GM21576 (cell line): ENCODE results near the gene SMCO2.

Experiments
- ATAC-seq: cut with Tn5 transposase; IDR thresholded peaks from one replicate; pipeline ENCODE4 v1.9.1; 2021; ENCODE audit warnings: mild to moderate bottlenecking, moderate library complexity; ENCODE audit not compliant: unreplicated experiment

The SMCO2 gene

GRCh38 chr12:27446436-27446835 is at the start of gene SMCO2:
Gene SMCO2, plus strand, starts transcription at chr12:27446736. Its CDS starts 23,896 bp downstream, at chr12:27470632.
- ATAC-seq: no peak

- ATAC-seq: no peak
Measured at GRCh38 chr12:27398466-27398865, 48.1 kb upstream of the SMCO2 start.

GRCh38 chr12:27399074-27399473 is 47.5 kb upstream of the SMCO2 start:
- ATAC-seq: no peak

GRCh38 chr12:27400856-27401354 is 45.6 kb upstream of the SMCO2 start:
- no peak for ATAC-seq

GRCh38 chr12:27412047-27412446 is 34.5 kb upstream of the SMCO2 start:
- ATAC-seq: no peak

DNA sequence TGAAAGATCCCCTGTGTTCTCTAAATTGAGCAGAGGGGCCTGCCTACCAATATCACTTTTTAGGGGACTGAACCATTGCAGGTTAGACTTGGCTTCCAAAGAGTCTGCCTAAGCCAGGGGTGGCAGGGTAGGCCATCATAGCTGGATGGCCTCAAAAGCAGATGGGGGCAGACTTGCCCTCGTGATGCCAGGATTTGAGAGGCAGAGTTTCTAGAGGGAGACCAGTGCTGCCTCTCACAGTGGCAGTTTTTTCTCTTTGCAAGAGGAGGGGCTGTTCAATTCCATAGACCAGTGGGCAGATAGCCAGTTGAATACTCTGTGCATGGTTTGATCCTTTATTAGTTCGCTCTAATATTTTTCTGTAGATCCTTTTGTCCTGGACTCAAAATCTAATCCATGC is 23.8 kb upstream of the SMCO2 start:
- no peak for ATAC-seq

- no peak for ATAC-seq
Measured at GRCh38 chr12:27424631-27425230, 21.8 kb upstream of the SMCO2 start.

- ATAC-seq: no peak
Measured at GRCh38 chr12:27425306-27425705, 21.2 kb upstream of the SMCO2 start.

DNA sequence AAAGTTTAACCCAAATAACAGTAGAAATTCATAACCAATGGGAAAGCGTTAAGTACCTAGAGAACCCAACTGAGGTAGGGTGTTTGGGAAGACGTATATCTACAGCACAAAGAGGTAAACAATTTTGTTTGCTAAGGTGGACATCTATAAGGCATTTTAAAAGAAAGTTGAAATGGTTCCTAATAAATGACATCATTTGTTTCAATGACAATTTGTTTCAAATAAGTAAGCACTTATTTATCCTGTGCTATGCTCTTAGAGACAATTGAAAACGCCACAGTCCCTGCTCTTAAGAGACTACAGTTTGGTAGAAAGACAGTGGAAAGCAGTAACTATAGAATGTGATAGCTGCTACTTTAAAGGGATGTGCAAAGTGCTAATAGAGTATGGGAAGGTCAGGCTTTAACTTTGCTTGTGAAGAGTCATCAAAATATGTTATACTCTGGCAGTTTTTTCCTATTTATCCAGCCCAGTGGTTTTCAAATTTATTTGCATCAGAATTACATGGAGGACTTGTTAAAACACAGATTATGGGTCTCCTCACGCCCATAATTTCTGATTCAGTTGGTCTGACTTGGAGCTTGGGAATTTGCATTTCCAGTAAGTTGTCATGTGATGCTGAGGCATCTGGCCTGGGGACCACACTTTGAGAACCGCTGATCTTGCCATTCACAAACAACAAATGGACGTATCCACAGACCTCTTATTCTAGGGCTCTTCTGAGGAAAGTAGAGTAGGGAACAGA is 19.6 kb upstream of the SMCO2 start:
- ATAC-seq: no peak

- ATAC-seq: no peak
Measured at GRCh38 chr12:27427824-27428223, 18.7 kb upstream of the SMCO2 start.

DNA sequence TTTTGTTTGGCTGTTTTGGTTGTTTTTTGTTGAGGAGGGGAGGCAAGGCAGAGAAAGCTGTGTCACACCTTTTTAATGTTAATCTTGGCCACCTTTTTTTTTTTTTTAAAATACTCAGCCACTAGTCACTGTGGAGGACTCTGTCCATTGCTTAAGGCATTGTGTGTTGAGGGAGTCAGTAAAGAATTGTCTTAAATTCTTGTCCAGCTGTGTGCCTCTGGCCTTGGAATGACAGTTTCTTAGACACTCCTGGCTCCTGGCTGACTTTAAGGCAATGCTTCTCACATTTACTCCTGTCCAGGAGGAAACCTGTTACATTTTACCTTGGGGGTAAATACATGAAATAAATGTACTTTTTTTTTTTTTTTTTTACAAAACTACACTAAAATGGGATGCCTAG is 18.1 kb upstream of the SMCO2 start:
- no peak for ATAC-seq

GRCh38 chr12:27429606-27430005 is 16.9 kb upstream of the SMCO2 start:
- ATAC-seq: no peak

DNA sequence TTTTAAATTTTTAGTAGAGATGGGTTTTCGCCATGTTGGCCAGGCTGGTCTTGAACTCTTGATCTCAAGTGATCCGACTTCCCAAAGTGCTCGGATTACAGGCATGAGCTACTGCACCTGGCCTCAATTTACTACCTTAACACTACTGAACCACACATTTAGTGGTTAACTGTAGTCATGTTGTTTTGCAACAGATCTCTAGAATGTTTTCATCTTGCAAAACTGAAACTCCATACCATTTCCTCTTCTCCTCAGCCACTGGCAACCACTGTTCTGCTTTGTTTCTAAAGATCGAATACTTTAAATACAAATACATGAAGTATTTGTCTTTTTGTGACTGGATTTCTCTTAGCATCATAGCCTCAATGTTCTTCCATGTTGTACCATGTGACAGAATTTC is 15.4 kb upstream of the SMCO2 start:
- no peak for ATAC-seq

DNA sequence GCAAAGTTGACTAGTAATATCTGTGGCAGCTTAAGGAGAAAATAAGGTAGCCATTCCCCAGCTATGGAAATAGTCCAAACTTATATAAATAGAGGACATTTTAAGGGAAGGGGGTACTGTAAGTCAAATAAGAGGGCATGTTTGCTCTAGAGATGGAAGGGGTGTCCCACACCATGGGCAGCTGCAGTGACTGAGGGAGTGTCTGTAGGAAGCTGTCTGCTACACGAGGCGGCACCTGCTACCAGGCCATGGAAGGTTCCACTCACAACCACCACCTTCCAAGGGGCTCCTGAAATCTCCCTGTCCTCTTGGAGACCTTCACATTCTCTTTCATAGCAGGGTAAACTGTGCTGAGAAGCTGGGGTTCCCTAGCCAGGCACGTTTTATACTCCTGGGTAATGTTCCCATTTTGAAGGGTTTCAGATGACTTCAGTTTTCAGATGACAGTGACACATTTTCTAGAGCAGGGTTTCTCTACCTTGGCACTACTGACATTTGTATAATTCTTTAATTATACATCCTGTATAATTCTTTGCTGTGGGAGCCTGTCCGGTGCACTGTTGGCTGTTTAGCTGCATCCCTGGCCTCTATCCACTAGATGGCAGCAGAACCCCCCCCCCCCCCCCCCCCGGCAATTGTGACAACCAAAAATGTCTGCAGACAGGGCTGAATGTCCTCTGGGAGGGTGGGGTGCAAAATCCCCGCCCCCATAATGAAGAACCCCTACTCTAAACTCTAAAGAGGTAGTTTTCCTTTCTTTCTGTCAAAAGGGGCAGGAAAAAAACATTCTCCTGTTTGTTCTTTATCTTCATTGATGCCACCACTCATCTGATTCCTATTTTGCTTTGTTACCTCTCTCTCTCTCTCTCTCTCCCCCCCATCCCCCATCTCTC is 11.6 kb upstream of the SMCO2 start:
- ATAC-seq: no peak

GRCh38 chr12:27436029-27436428 is 10.5 kb upstream of the SMCO2 start:
- no peak for ATAC-seq

GRCh38 chr12:27436768-27437167 is 9.8 kb upstream of the SMCO2 start:
- no peak for ATAC-seq

DNA sequence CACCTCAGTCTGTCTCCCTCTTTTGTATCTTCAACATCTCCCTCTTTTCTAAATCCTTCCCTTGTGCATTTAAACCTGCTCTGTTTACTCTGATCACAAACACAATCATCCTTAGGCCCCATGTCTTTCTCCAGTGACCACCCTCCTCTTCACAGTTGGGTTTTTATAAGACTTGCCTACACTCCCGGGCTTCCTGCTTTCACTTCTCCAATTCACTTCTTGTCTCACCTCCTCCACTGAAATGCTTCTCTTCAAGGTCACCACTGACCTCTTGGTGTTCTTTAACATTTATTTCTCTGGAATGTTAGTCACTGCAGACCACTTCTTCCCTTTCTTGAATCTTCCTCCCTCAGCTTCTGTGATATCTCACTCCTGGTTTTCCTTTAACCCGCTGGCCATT is 8.7 kb upstream of the SMCO2 start:
- no peak for ATAC-seq

DNA sequence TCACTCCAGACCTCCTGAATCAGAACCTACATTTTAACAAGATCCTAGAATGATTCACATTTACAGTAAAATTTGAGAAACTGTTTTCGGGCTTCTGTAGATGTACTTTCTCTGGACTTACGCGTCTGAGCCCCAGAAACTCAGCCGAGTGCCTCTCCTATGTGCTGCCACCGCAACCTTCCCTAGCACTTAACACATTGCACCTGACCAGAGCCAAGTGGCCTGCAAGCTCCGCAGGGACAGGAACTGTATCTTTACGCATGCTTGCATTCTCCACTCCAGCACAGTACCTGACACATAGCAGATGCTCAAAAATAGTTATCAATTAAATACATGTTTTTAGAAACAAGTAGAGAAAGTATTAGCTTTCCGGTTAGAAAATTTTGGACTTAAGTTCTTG is 1.2 kb downstream of the SMCO2 start:
- no peak for ATAC-seq

DNA sequence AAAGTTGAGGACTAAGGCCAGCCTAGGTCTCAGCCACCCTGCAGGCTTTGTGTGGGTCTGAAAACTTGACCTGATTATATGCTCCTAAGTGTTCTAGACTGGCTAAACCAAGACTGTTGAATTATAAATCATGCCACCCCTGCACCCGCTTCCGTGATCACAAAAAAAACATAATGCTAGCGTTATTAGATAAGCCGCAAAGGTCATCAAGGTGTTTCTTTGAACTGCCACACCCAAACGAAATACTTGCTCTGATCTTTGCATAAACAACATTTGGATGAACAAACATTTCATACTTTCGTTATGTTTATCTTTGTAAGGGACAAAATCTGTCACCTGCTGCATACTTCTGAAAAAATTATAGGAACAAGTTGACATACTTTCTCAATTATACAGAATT is 2.5 kb downstream of the SMCO2 start:
- no peak for ATAC-seq

DNA sequence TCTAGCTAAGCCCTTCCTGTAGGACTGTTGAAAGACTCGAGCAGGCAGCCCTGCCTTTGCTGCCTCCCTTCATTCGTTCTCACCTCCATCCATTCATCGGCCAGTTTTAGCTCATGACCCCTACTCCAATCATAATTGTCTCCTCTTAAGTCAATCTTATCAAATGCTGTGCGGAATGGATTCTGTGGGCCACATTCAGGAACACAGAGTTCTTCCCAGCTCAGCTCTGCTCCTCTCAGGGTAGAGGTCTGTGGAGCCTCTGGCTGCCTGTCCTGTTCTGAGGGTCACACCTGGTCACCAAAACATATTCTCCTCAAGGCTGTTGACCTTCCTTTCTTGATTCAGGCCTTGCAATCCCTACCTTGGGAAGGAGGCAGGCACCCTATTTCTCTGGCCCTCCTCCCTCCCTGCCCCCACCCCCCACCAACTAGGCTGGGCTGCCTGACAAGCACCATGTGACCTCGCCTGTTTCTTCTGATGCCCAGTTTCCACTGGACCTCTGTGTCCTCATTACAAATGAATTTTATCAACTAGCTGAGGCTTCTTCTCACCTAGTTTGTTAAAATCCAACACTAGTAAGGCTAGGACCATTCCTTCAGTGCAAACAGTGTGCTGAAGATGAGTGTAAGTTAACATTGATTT is 3.5 kb downstream of the SMCO2 start:
- ATAC-seq: no peak
